ENCODE data around the gene SIAH1. TPM values are rescaled to one million over a fixed set of nuclear protein-coding genes. Genes with fewer than 3 reads are reported as not detected.

Gene SIAH1
- total RNA-seq, 1 experiment from 2014 or later, result 33.2 TPM

- Mint-ChIP-seq H3K4me1 (peaks cover 5 to 6% of the 10 kb centered on the region in 2 experiments), H3K36me3 (ENCODE audit: insufficient read depth in 1 of 3, low read depth in 3 of 3) (peaks cover 9 to 53% (median 33%) of the 10 kb centered on the region in 3 experiments; a peak in 5 of 7 replicates), H3K4me3 (peak overlapping the region in 1 of 2 experiments; percentile 11; a peak in 1 of 5 replicates), H3K27me3 (ENCODE audit: low read depth) (no peaks in the 10 kb centered on the region), H3K27ac (peak overlapping the region in 2 of 3 experiments; percentile 53 to 63; a peak in 3 of 7 replicates), H3K9me3 (no peaks in the 10 kb centered on the region)
- peak; percentile 77 for DNase-seq
- H3K14ac ChIP-seq (ENCODE audit: insufficient read depth, low read length), result no peak overlapping the region
- no peaks in the 10 kb centered on the region for H3K23me2 ChIP-seq (ENCODE audit: insufficient read length, low read depth, low read length, poor library complexity, severe bottlenecking)
- H4K91ac ChIP-seq (ENCODE audit: insufficient read length, low read depth, low read length), result no peak overlapping the region
- H2BK15ac ChIP-seq (ENCODE audit: low read depth, low read length), result no peak overlapping the region
- H2AFZ ChIP-seq (ENCODE audit: low read length), result no peak overlapping the region
- H3K4ac ChIP-seq (ENCODE audit: low read depth, low read length), result no peak overlapping the region
- no peak overlapping the region for H3K4me2 ChIP-seq (ENCODE audit: insufficient read depth, insufficient read length, low read length)
- no peak overlapping the region for H3K23ac ChIP-seq (ENCODE audit: insufficient read length, low read depth, low read length)
- H2BK20ac ChIP-seq (ENCODE audit: low read depth, low read length, poor library complexity, severe bottlenecking), result no peak overlapping the region
- H2BK12ac ChIP-seq (ENCODE audit: insufficient read length, low read depth, low read length), result no peak overlapping the region
- H3K18ac ChIP-seq (ENCODE audit: insufficient read length, low read depth, low read length), result no peak overlapping the region
- no peaks in the 10 kb centered on the region for H3K79me1 ChIP-seq (ENCODE audit: insufficient read depth, low read depth, low read length, poor library complexity, severe bottlenecking)
- no CpG with 5 or more reads among the region's 7 CpGs for WGBS (ENCODE audit: extremely low coverage, insufficient read length, low lambda C conversion rate)
- no peak overlapping the region for H2AK5ac ChIP-seq (ENCODE audit: insufficient read length, low read length)
- H4K8ac ChIP-seq (replicated peaks; ENCODE audit: insufficient read length, low read depth, low read length), result no peak overlapping the region
- no peak overlapping the region for H4K5ac ChIP-seq (ENCODE audit: insufficient read length, low read depth, low read length)
- no peak overlapping the region for H3K9ac ChIP-seq (ENCODE audit: extremely low read depth, insufficient read length, low read length)
- no peaks in the 10 kb centered on the region for H3K9me3 ChIP-seq (ENCODE audit: control insufficient read depth, low read depth, low read length)
- TF ChIP-seq CTCF (conservative IDR thresholded peaks at IDR 0.05), result peak; percentile 93
- no peaks in the 10 kb centered on the region for H3K27me3 ChIP-seq (ENCODE audit: insufficient read depth, low read length)
- no peak overlapping the region for H2BK120ac ChIP-seq (ENCODE audit: low read depth, low read length, poor library complexity, severe bottlenecking)
- H3T11ph ChIP-seq (ENCODE audit: low read length), result no peak overlapping the region
- no peaks in the 10 kb centered on the region for H3K4me1 ChIP-seq (ENCODE audit: insufficient read depth, low read length)
- no peak overlapping the region for H3K27ac ChIP-seq (ENCODE audit: insufficient read length, low read depth, low read length)
- H3K56ac ChIP-seq (ENCODE audit: insufficient read length, low read depth, low read length), result no peak overlapping the region
- 0 out of 2 replicates have a peak, but pooled peaks cover 3% of the 10 kb centered on the region for H3K79me2 ChIP-seq (ENCODE audit: insufficient read depth, low read length)
- no peak overlapping the region for H2BK5ac ChIP-seq (ENCODE audit: insufficient read length, low read length)
- H4K20me1 ChIP-seq (ENCODE audit: control insufficient read depth, insufficient read depth, insufficient read length), result no peaks in the 10 kb centered on the region
These were observed 31.5 kb downstream of the SIAH1 start for GRCh38 chr16:48353565-48354163.
